HG03097 (cell line): ENCODE data around the gene CHM.
A peak's percentile ranks its signal among the peaks of the same experiment; 100 is the strongest.
"Not testable (repeated sequence)": the region's sequence is repeated elsewhere in the genome, so short reads cannot be mapped to it uniquely, and the experiment has no call there.

ENCODE experiments used
- ATAC-seq: cut with Tn5 transposase; IDR thresholded peaks from one replicate; pipeline ENCODE4 v1.9.1; 2021; ENCODE audit not compliant: unreplicated experiment, low FRiP score

CHM gene

GRCh38 chrX:86047174-86047935 is at the start of gene CHM:
Gene CHM (minus strand): TSS chrX:86047558. CDS start chrX:86047532, 26 bp downstream.
- ATAC-seq: peak; percentile 98

GRCh38 chrX:86078650-86079049 is 31.3 kb upstream of the CHM start:
- no peak for ATAC-seq

- ATAC-seq: no peak
Observed at GRCh38 chrX:86066998-86067397, 19.6 kb upstream of the CHM start.

GRCh38 chrX:86061407-86061806 is 14.0 kb upstream of the CHM start:
- no peak for ATAC-seq

- no peak for ATAC-seq
Observed at GRCh38 chrX:86051741-86052140, 4.4 kb upstream of the CHM start.

- ATAC-seq: no peak
Observed at GRCh38 chrX:86047936-86048280, 550 bp upstream of the CHM start.

- no peak for ATAC-seq
Observed at GRCh38 chrX:86044216-86044615, 3.1 kb downstream of the CHM start.

- ATAC-seq: no peak
Observed at GRCh38 chrX:86039625-86040568, 7.5 kb downstream of the CHM start.

GRCh38 chrX:86033385-86033784 is 14.0 kb downstream of the CHM start:
- ATAC-seq: no peak

- ATAC-seq: no peak
Observed at GRCh38 chrX:86028681-86029080, 18.7 kb downstream of the CHM start.

- ATAC-seq: no peak
Observed at GRCh38 chrX:86023811-86024210, 23.5 kb downstream of the CHM start.

- no peak for ATAC-seq
Observed at GRCh38 chrX:86021652-86022289, 25.6 kb downstream of the CHM start.

- ATAC-seq: no peak
Observed at GRCh38 chrX:86016139-86016538, 31.2 kb downstream of the CHM start.

- not testable (repeated sequence) for ATAC-seq
Observed at GRCh38 chrX:86014959-86015358, 32.4 kb downstream of the CHM start.

GRCh38 chrX:86014421-86014820 is 32.9 kb downstream of the CHM start:
- ATAC-seq: no peak

- ATAC-seq: no peak
Observed at GRCh38 chrX:86013792-86014191, 33.6 kb downstream of the CHM start.

- no peak for ATAC-seq
Observed at GRCh38 chrX:86012188-86012587, 35.2 kb downstream of the CHM start.

- ATAC-seq: not testable (repeated sequence)
Observed at GRCh38 chrX:86009803-86010202, 37.6 kb downstream of the CHM start.

- not testable (repeated sequence) for ATAC-seq
Observed at GRCh38 chrX:86007891-86008290, 39.5 kb downstream of the CHM start.

- no peak for ATAC-seq
Observed at GRCh38 chrX:86002076-86002896, 45.1 kb downstream of the CHM start.
